GM23248 (cell line): ENCODE measurements around the gene NGDN. TPM values are rescaled to one million over a fixed set of nuclear protein-coding genes. Genes with fewer than 3 reads are reported as not detected.

Source experiments
- DNase-seq: peaks from one replicate; pipeline ENCODE4 v3.0.0-alpha.2; 2015
- H2AFZ ChIP-seq: fragments of 200-600 bp; sonication (generic); 2 replicates; pipeline ENCODE4 v1.6.1; 2016; ENCODE audit warnings: antibody characterized with exemption
- H3F3A ChIP-seq: fragments of 200-600 bp; sonication (generic); 2 replicates; pipeline ENCODE4 v1.6.1; 2016; ENCODE audit warnings: mild to moderate bottlenecking, antibody characterized with exemption, mixed run types; ENCODE audit not compliant: insufficient read depth
- H3K27ac ChIP-seq: fragments of 200-600 bp; sonication (generic); 2 replicates; pipeline ENCODE4 v1.5.1; 2016; ENCODE audit warnings: mild to moderate bottlenecking
- H3K27me3 ChIP-seq: fragments of 200-600 bp; sonication (generic); replicated peaks from 2 replicates; pipeline ENCODE4 v1.6.1; 2016; ENCODE audit warnings: mild to moderate bottlenecking; ENCODE audit not compliant: insufficient read depth
- H3K36me3 ChIP-seq: fragments of 200-600 bp; sonication (generic); 2 replicates; pipeline ENCODE4 v1.6.1; 2016; ENCODE audit warnings: low read depth, mild to moderate bottlenecking
- H3K4me1 ChIP-seq: fragments of 200-600 bp; sonication (generic); 2 replicates; pipeline ENCODE4 v1.6.1; 2016; ENCODE audit warnings: mild to moderate bottlenecking; ENCODE audit not compliant: insufficient read depth
- H3K4me2 ChIP-seq: fragments of 200-600 bp; sonication (generic); one replicate; pipeline ENCODE4 v1.6.1; 2016; ENCODE audit warnings: mild to moderate bottlenecking; ENCODE audit not compliant: unreplicated experiment
- H3K4me3 ChIP-seq: fragments of 200-600 bp; sonication (generic); 2 replicates; pipeline ENCODE4 v1.5.1; 2016; ENCODE audit warnings: mild to moderate bottlenecking
- H3K79me2 ChIP-seq: fragments of 200-600 bp; sonication (generic); 2 replicates; pipeline ENCODE4 v1.6.1; 2016; ENCODE audit warnings: mild to moderate bottlenecking; ENCODE audit not compliant: insufficient read depth
- H3K9ac ChIP-seq: fragments of 200-600 bp; sonication (generic); 2 replicates; pipeline ENCODE4 v1.6.1; 2016; ENCODE audit warnings: mild to moderate bottlenecking
- H3K9me2 ChIP-seq: fragments of 200-600 bp; sonication (generic); 2 replicates; pipeline ENCODE4 v1.6.1; 2016; ENCODE audit warnings: mixed run types, mild to moderate bottlenecking, moderate library complexity; ENCODE audit not compliant: insufficient read depth
- H3K9me3 ChIP-seq: fragments of 200-600 bp; sonication (generic); one replicate; pipeline ENCODE4 v1.6.1; 2017; ENCODE audit warnings: low read depth
- H4K20me1 ChIP-seq: fragments of 200-600 bp; sonication (generic); 2 replicates; pipeline ENCODE4 v1.6.0; 2016; ENCODE audit not compliant: insufficient read depth
- EZH2 ChIP-seq: fragments of 200-600 bp; sonication (generic); IDR thresholded peaks from 2 replicates; pipeline ENCODE4 v1.6.1; 2018; ENCODE audit warnings: antibody characterized with exemption, mild to moderate bottlenecking; ENCODE audit not compliant: insufficient read depth, poor library complexity, severe bottlenecking
- EZH2phosphoT487 ChIP-seq: fragments of 200-600 bp; sonication (generic); IDR thresholded peaks from 2 replicates; pipeline ENCODE4 v1.6.1; 2018; ENCODE audit warnings: antibody characterized with exemption, moderate library complexity, mild to moderate bottlenecking, low read depth; ENCODE audit not compliant: insufficient read depth
- WGBS, 2 experiments: methylation state at CpG; one replicate each; pipeline ENCODE4 v1.1.6; 2015 to 2017; ENCODE audit warnings: low lambda C conversion rate in 2 of 2, low coverage in 1 of 2; ENCODE audit errors: missing lambda C conversion rate in 2 of 2; 5-methylcytosine and 5-hydroxymethylcytosine counted together
- in situ Hi-C: fragments of 300-500 bp; cut with MboI; formaldehyde crosslinking; loops from 2 replicates; pipeline ENCODE4 v1.15.0; 2020
- polyA plus RNA-seq: library from polyadenylated mRNA; unstranded; fragments of >200 nt; fragmentation: Nextera tagmentation; extraction: Ambion mirVana; gene quantifications from 2 replicates; pipeline ENCODE4 v1.2.1, GENCODE V29; 2016
- total RNA-seq: library from RNA; depleted of rRNA; stranded (reverse); fragments of >200 nt; shearing (Covaris generic); gene quantifications from 2 replicates; pipeline ENCODE4 v1.2.3, GENCODE V29; 2014; rRNA removed

Gene NGDN
- total and polyA plus RNA-seq, 2 experiments from 2014 or later, result 25.9 to 39.9 TPM

GRCh38 chr14:23524954-23525353 is 55.5 kb downstream of the NGDN start:
- Histone ChIP-seq H3K36me3 (no peaks in the 10 kb centered on the region), H3K9me2 (no peaks in the 10 kb centered on the region), H3K27me3 (no peaks in the 10 kb centered on the region), H3K9me3 (no peaks in the 10 kb centered on the region), H3K4me2 (no peak overlapping the region), H3K9ac (no peak overlapping the region), H2AFZ (no peak overlapping the region), H3K79me2 (no peaks in the 10 kb centered on the region), H3K4me3 (no peak overlapping the region), H4K20me1 (no peaks in the 10 kb centered on the region), H3K4me1 (no peaks in the 10 kb centered on the region), H3F3A (no peaks in the 10 kb centered on the region), H3K27ac (no peak overlapping the region)
- in situ Hi-C loops, result no loop called here
- TF ChIP-seq EZH2phosphoT487, result no peak
- no peak for TF ChIP-seq EZH2
- 83 to 86% methylated on average over 14 of the region's 14 CpGs for WGBS, 2 experiments
- DNase-seq, result no peak

GRCh38 chr14:23525611-23526010 is 56.1 kb downstream of the NGDN start:
- no peak overlapping the region for H3K9ac ChIP-seq
- no peaks in the 10 kb centered on the region for H3F3A ChIP-seq
- H3K4me3 ChIP-seq, result no peak overlapping the region
- no peaks in the 10 kb centered on the region for H3K9me2 ChIP-seq
- in situ Hi-C loops, result no loop called here
- DNase-seq, result no peak
- H3K36me3 ChIP-seq, result no peaks in the 10 kb centered on the region
- no peak overlapping the region for H2AFZ ChIP-seq
- H4K20me1 ChIP-seq, result no peaks in the 10 kb centered on the region
- no peaks in the 10 kb centered on the region for H3K27me3 ChIP-seq
- H3K4me2 ChIP-seq, result no peak overlapping the region
- TF ChIP-seq EZH2phosphoT487 (no peak), EZH2 (no peak)
- H3K4me1 ChIP-seq, result no peaks in the 10 kb centered on the region
- H3K79me2 ChIP-seq, result no peaks in the 10 kb centered on the region
- no peak overlapping the region for H3K27ac ChIP-seq
- 79 to 81% methylated on average over 7 to 8 of the region's 8 CpGs for WGBS, 2 experiments
- H3K9me3 ChIP-seq, result no peaks in the 10 kb centered on the region

Other genes with a start within 250 kb of the NGDN start
- gene RNF212B, start 231.8 kb upstream of the NGDN start, total RNA-seq, result not detected in 2 replicates
- gene RNF212B, start 231.8 kb upstream of the NGDN start, polyA plus RNA-seq, result not detected in 2 replicates
- 7.6 and 8.7 TPM in 2 replicates for gene HOMEZ, start 183.6 kb upstream of the NGDN start, total RNA-seq
- 5.0 and 5.8 TPM in 2 replicates for gene HOMEZ, start 183.6 kb upstream of the NGDN start, polyA plus RNA-seq
- 4.1 and 4.3 TPM in 2 replicates for gene PPP1R3E, start 166.8 kb upstream of the NGDN start, total RNA-seq
- gene PPP1R3E, start 166.8 kb upstream of the NGDN start, polyA plus RNA-seq, result 1.4 and 1.6 TPM in 2 replicates
- gene BCL2L2, start 162.9 kb upstream of the NGDN start, total RNA-seq, result 22.5 and 35.0 TPM in 2 replicates
- 6.4 and 8.1 TPM in 2 replicates for gene BCL2L2, start 162.9 kb upstream of the NGDN start, polyA plus RNA-seq
- 60.3 and 65.5 TPM in 2 replicates for gene PABPN1, start 148.2 kb upstream of the NGDN start, total RNA-seq
- gene PABPN1, start 148.2 kb upstream of the NGDN start, polyA plus RNA-seq, result 57.8 and 61.2 TPM in 2 replicates
- gene SLC22A17, start 116.8 kb upstream of the NGDN start, total RNA-seq, result 32.8 and 42.3 TPM in 2 replicates
- gene SLC22A17, start 116.8 kb upstream of the NGDN start, polyA plus RNA-seq, result 16.5 and 20.4 TPM in 2 replicates
- gene EFS, start 104.5 kb upstream of the NGDN start, total RNA-seq, result 8.6 and 17.3 TPM in 2 replicates
- 3.9 and 4.2 TPM in 2 replicates for gene EFS, start 104.5 kb upstream of the NGDN start, polyA plus RNA-seq
- not detected in 2 replicates for gene IL25, start 96.9 kb upstream of the NGDN start, total RNA-seq
- not detected in 2 replicates for gene IL25, start 96.9 kb upstream of the NGDN start, polyA plus RNA-seq
- gene CMTM5, start 92.7 kb upstream of the NGDN start, total RNA-seq, result not detected in 2 replicates
- not detected in 2 replicates for gene CMTM5, start 92.7 kb upstream of the NGDN start, polyA plus RNA-seq
- not detected in 2 replicates for gene MYH6, start 61.4 kb upstream of the NGDN start, total RNA-seq
- 0.80 TPM in 1 of 2 replicates, not detected in the other for gene MYH6, start 61.4 kb upstream of the NGDN start, polyA plus RNA-seq
- gene MYH7, start 34.0 kb upstream of the NGDN start, total RNA-seq, result not detected in 2 replicates
- not detected in 2 replicates for gene MYH7, start 34.0 kb upstream of the NGDN start, polyA plus RNA-seq
- gene ZFHX2, start 82.1 kb downstream of the NGDN start, total RNA-seq, result under 0.01 TPM in 1 of 2 replicates, not detected in the other
- gene ZFHX2, start 82.1 kb downstream of the NGDN start, polyA plus RNA-seq, result 0.14 and 0.49 TPM in 2 replicates
- gene THTPA, start 86.6 kb downstream of the NGDN start, total RNA-seq, result 21.0 and 33.8 TPM in 2 replicates
- 9.3 and 10.0 TPM in 2 replicates for gene THTPA, start 86.6 kb downstream of the NGDN start, polyA plus RNA-seq
- 3.9 and 13.7 TPM in 2 replicates for gene AP1G2, start 98.1 kb downstream of the NGDN start, total RNA-seq
- 9.6 and 10.2 TPM in 2 replicates for gene AP1G2, start 98.1 kb downstream of the NGDN start, polyA plus RNA-seq
- gene JPH4, start 109.1 kb downstream of the NGDN start, total RNA-seq, result not detected in 2 replicates
- gene JPH4, start 109.1 kb downstream of the NGDN start, polyA plus RNA-seq, result 0.05 TPM in 1 of 2 replicates, not detected in the other
- not detected in 2 replicates for gene DHRS2, start 166.7 kb downstream of the NGDN start, total RNA-seq
- not detected in 2 replicates for gene DHRS2, start 166.7 kb downstream of the NGDN start, polyA plus RNA-seq